Stomach (tissue), 4 donors: Measurements from ENCODE around the gene SLC1A2.

Experiments used
- CTCF ChIP-seq, 7 experiments: fragments of 450-650 bp in 4 of 7; fragments of 200-600 bp in 3 of 7; sonication (generic) in 3 of 7; IDR thresholded peaks; one replicate each; pipeline ENCODE4 v1.5.1; 2016 to 2019; ENCODE audit warnings: antibody characterized with exemption in 7 of 7, control low read depth in 2 of 7, mild to moderate bottlenecking in 1 of 7
- POLR2A ChIP-seq, 4 donors: fragments of 450-650 bp; IDR thresholded peaks; one replicate each; pipeline ENCODE4 v1.6.1; 2016; ENCODE audit warnings: antibody characterized with exemption in 4 of 4, control low read depth in 2 of 4, mild to moderate bottlenecking in 1 of 4, moderate library complexity in 1 of 4

- TF ChIP-seq POLR2A (IDR thresholded peaks at IDR 0.05) (no peak), CTCF (IDR thresholded peaks at IDR 0.05) (no peak)
These were observed 31.3 kb downstream of the SLC1A2 start for GRCh38 chr11:35388061-35388460.
